Upper lobe of left lung (tissue), 6 donors: ENCODE data around the gene MYO18B. TPM values are rescaled to one million over a fixed set of nuclear protein-coding genes. Genes with fewer than 3 reads are reported as not detected.
A peak's percentile ranks its signal among the peaks of the same experiment; 100 is the strongest.

Experiments used
- ATAC-seq, 2 donors: fragments of 200-7000 bp; cut with Tn5 transposase; one replicate each; pipeline ENCODE4 v1.9.1; 2022; ENCODE audit warnings: mild to moderate bottlenecking in 2 of 2, moderate library complexity in 2 of 2; ENCODE audit not compliant: low FRiP score in 2 of 2
- DNase-seq, 2 donors: peaks; one replicate each; pipeline ENCODE4 v3.0.0-alpha.2; 2019 to 2020
- H3K27ac ChIP-seq, 4 donors: fragments of 200-600 bp; sonication (generic); one replicate each; pipeline ENCODE4 v1.5.1; 2016 to 2019
- H3K27me3 ChIP-seq, 4 donors: fragments of 200-600 bp; sonication (generic); one replicate each; pipeline ENCODE4 v1.5.1; 2017 to 2019
- H3K36me3 ChIP-seq, 4 donors: fragments of 200-600 bp; sonication (generic); one replicate each; pipeline ENCODE4 v1.5.1; 2016 to 2019
- H3K4me1 ChIP-seq, 4 donors: fragments of 200-600 bp; sonication (generic); one replicate each; pipeline ENCODE4 v1.5.1; 2018 to 2019
- H3K4me3 ChIP-seq, 4 donors: fragments of 200-600 bp; sonication (generic); one replicate each; pipeline ENCODE4 v1.5.1; 2017 to 2019; ENCODE audit warnings: mild to moderate bottlenecking in 2 of 4, moderate library complexity in 1 of 4
- H3K9me3 ChIP-seq, 4 donors: fragments of 200-600 bp; sonication (generic); one replicate each; pipeline ENCODE4 v1.5.1; 2018 to 2019
- EP300 ChIP-seq, 4 donors: sonication (generic); formaldehyde crosslinking; IDR thresholded peaks; one replicate each; pipeline ENCODE4 v1.5.1; 2017; ENCODE audit warnings: antibody characterized with exemption in 4 of 4, control low read depth in 2 of 4
- POLR2A ChIP-seq, 4 donors: fragments of 450-650 bp; IDR thresholded peaks; one replicate each; pipeline ENCODE4 v1.5.1; 2016 to 2017; ENCODE audit warnings: antibody characterized with exemption in 4 of 4, mild to moderate bottlenecking in 2 of 4
- POLR2AphosphoS5 ChIP-seq, 2 donors: sonication (generic); formaldehyde crosslinking; IDR thresholded peaks; one replicate each; pipeline ENCODE4 v1.5.1; 2017; ENCODE audit warnings: antibody characterized with exemption in 2 of 2
- WGBS, 2 donors: methylation state at CpG; one replicate each; pipeline ENCODE4 v1.1.5; 2017 to 2018; 5-methylcytosine and 5-hydroxymethylcytosine counted together
- total RNA-seq, 6 donors: library from RNA; depleted of rRNA in 4 of 6; stranded (reverse); fragments of >200 nt in 4 of 6; gene quantifications; one replicate each; pipeline versions ENCODE4 v1.1.0 to v1.2.1, GENCODE V29; 2016 to 2021
- TF ChIP-seq, protein P1 (sequence below), 6 experiments: fragments of 450-650 bp in 4 of 6; fragments of 200-600 bp in 2 of 6; sonication (generic) in 2 of 6; IDR thresholded peaks; one replicate each; pipeline ENCODE4 v1.5.1; 2016 to 2019; ENCODE audit warnings: antibody characterized with exemption in 6 of 6
- donor health status: DM: no; HTN: no; CAD: no; lungs with moderate emphysema.
- donor health status: DM: no; HTN: yes; CAD: no; lungs with severe emphysema.

MYO18B gene
- total RNA-seq, 6 donors from 2014 or later: 0.09 to 1.3 (median 0.17) TPM; not detected in 3

- H3K4me3 ChIP-seq: no peak overlapping the region
- TF ChIP-seq POLR2AphosphoS5 (IDR thresholded peaks at IDR 0.05): no peak
- TF ChIP-seq, protein P1, sequence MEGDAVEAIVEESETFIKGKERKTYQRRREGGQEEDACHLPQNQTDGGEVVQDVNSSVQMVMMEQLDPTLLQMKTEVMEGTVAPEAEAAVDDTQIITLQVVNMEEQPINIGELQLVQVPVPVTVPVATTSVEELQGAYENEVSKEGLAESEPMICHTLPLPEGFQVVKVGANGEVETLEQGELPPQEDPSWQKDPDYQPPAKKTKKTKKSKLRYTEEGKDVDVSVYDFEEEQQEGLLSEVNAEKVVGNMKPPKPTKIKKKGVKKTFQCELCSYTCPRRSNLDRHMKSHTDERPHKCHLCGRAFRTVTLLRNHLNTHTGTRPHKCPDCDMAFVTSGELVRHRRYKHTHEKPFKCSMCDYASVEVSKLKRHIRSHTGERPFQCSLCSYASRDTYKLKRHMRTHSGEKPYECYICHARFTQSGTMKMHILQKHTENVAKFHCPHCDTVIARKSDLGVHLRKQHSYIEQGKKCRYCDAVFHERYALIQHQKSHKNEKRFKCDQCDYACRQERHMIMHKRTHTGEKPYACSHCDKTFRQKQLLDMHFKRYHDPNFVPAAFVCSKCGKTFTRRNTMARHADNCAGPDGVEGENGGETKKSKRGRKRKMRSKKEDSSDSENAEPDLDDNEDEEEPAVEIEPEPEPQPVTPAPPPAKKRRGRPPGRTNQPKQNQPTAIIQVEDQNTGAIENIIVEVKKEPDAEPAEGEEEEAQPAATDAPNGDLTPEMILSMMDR (IDR thresholded peaks at IDR 0.05): no peak
- no peak for TF ChIP-seq EP300 (IDR thresholded peaks at IDR 0.05)
- no peak for TF ChIP-seq POLR2A (IDR thresholded peaks at IDR 0.05)
- no peak for DNase-seq
- ATAC-seq: no peak
- H3K27me3 ChIP-seq: no peaks in the 10 kb centered on the region
- no peaks in the 10 kb centered on the region for H3K36me3 ChIP-seq
- H3K27ac ChIP-seq: no peak overlapping the region
- no peaks in the 10 kb centered on the region for H3K9me3 ChIP-seq
- WGBS, 2 donors: 91 to 95% methylated on average over 3 of the region's 3 CpGs
- no peaks in the 10 kb centered on the region for H3K4me1 ChIP-seq
These were observed 158.4 kb downstream of the MYO18B start for GRCh38 chr22:25900390-25900789.

DNA sequence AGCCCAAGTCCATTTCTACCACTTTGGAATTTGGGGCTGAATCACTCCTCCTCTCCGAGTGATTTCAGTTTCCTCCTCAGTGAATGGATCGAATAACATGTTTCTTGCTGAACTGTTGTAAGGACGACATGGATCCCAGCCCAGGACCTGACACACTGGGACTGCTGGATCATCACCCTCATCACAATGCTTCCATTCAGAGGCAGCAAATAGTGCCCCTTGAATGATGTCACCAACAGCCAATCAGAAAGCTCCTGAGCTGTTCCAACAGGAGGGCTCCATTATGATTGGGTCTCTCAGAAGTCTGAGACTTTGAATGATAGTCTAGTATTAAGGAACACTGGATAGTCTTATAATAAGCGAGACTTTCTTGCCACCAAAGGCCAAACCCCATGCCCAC is 158.9 kb downstream of the MYO18B start:
- H3K36me3 ChIP-seq: no peaks in the 10 kb centered on the region
- ATAC-seq (no peak), DNase-seq (no peak)
- WGBS, 2 donors: 80 to 83% methylated on average over 4 of the region's 4 CpGs
- no peak overlapping the region for H3K27ac ChIP-seq
- H3K4me3 ChIP-seq: no peak overlapping the region
- H3K9me3 ChIP-seq: no peaks in the 10 kb centered on the region
- no peak for TF ChIP-seq POLR2AphosphoS5 (IDR thresholded peaks at IDR 0.05)
- TF ChIP-seq EP300 (IDR thresholded peaks at IDR 0.05): no peak
- TF ChIP-seq, protein P1 (IDR thresholded peaks at IDR 0.05): no peak
- TF ChIP-seq POLR2A (IDR thresholded peaks at IDR 0.05): no peak
- H3K4me1 ChIP-seq: no peaks in the 10 kb centered on the region
- no peaks in the 10 kb centered on the region for H3K27me3 ChIP-seq

DNA sequence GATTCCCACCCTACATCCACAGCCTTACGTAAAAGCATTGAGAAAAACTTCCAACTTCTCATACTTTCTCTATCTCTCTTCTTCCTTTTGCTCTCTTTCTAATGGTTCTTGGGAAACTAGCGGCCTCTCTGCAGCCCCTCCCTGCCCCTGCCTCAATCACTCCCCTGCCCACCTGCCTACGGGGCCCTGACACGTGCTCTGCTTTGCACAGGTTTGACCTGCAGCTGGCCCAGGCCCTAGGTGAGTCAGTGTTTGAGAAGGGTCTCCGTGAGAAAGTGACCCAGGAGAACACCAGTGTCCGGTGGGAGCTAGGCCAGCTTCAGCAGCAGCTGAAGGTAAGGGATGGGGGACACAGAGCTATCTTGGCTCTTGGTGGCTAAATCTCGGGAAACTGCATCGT is 160.4 kb downstream of the MYO18B start:
- no peak for TF ChIP-seq POLR2AphosphoS5 (IDR thresholded peaks at IDR 0.05)
- TF ChIP-seq EP300 (IDR thresholded peaks at IDR 0.05): no peak
- TF ChIP-seq, protein P1 (IDR thresholded peaks at IDR 0.05): no peak
- TF ChIP-seq POLR2A (IDR thresholded peaks at IDR 0.05): no peak
- H3K27me3 ChIP-seq: no peaks in the 10 kb centered on the region
- DNase-seq (peak in 1 of 2 donors; percentile 7), ATAC-seq (no peak)
- no peaks in the 10 kb centered on the region for H3K9me3 ChIP-seq
- no peaks in the 10 kb centered on the region for H3K4me1 ChIP-seq
- no peaks in the 10 kb centered on the region for H3K36me3 ChIP-seq
- no peak overlapping the region for H3K27ac ChIP-seq
- WGBS, 2 donors: 64 to 75% methylated on average over 8 of the region's 8 CpGs
- H3K4me3 ChIP-seq: no peak overlapping the region

- Histone ChIP-seq H3K27me3 (no peaks in the 10 kb centered on the region), H3K9me3 (no peaks in the 10 kb centered on the region), H3K4me3 (no peak overlapping the region), H3K36me3 (no peaks in the 10 kb centered on the region), H3K4me1 (no peaks in the 10 kb centered on the region), H3K27ac (no peak overlapping the region)
- ATAC-seq: no peak
- WGBS, 2 donors: 43 to 54% methylated on average over 6 of the region's 6 CpGs
- peak in 1 of 2 donors; percentile 6 for DNase-seq
- TF ChIP-seq POLR2A (IDR thresholded peaks at IDR 0.05): no peak
- no peak for TF ChIP-seq POLR2AphosphoS5 (IDR thresholded peaks at IDR 0.05)
These were observed 161.3 kb downstream of the MYO18B start for GRCh38 chr22:25903294-25903693.

DNA sequence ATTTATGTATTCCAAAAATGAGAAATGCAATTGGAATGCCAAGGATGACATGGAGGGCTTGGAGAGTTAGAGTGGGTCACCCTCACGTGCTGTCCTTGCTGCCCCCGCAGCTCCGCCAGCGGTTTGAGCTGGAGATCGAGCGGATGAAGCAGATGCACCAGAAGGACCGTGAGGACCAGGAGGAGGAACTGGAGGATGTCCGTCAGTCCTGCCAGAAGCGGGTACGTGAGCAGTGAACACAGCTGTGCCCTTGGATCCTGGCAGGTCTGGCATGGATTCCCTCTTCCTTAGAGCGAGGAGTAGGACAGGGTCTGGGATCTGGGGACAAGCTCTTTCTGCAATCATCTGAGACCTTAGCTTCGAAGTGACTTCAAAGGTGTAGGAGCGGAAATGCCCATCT is 166.2 kb downstream of the MYO18B start:
- Histone ChIP-seq H3K4me1 (no peaks in the 10 kb centered on the region), H3K27me3 (no peaks in the 10 kb centered on the region), H3K4me3 (no peak overlapping the region), H3K9me3 (no peaks in the 10 kb centered on the region), H3K36me3 (no peaks in the 10 kb centered on the region), H3K27ac (no peak overlapping the region)
- TF ChIP-seq EP300 (IDR thresholded peaks at IDR 0.05): no peak
- TF ChIP-seq POLR2AphosphoS5 (IDR thresholded peaks at IDR 0.05): no peak
- no peak for TF ChIP-seq POLR2A (IDR thresholded peaks at IDR 0.05)
- TF ChIP-seq, protein P1 (IDR thresholded peaks at IDR 0.05): no peak
- WGBS, 2 donors: 86 to 89% methylated on average over 13 of the region's 13 CpGs
- DNase-seq: peak in 1 of 2 donors; percentile 38
- ATAC-seq: no peak
